Osteocyte (in vitro differentiated cells): Measurements from ENCODE around the gene SLC16A9. TPM values are rescaled to one million over a fixed set of nuclear protein-coding genes. Genes with fewer than 3 reads are reported as not detected.
"Not testable (repeated sequence)": the region's sequence is repeated elsewhere in the genome, so short reads cannot be mapped to it uniquely, and the experiment has no call there.

Experiments used
- DNase-seq: peaks from one replicate; pipeline ENCODE4 v3.0.0; 2021; ENCODE audit warnings: mixed read lengths; ENCODE audit not compliant: unreplicated experiment; ENCODE audit errors: extremely low spot score
- H3K27ac Mint-ChIP-seq: one replicate; pipeline ENCODE4 v1.8.0; 2021; ENCODE audit warnings: mild to moderate bottlenecking, mixed read lengths; ENCODE audit not compliant: unreplicated experiment
- H3K27me3 Mint-ChIP-seq: one replicate; pipeline ENCODE4 v1.8.0; 2021; ENCODE audit warnings: mixed read lengths; ENCODE audit not compliant: unreplicated experiment
- H3K36me3 Mint-ChIP-seq: one replicate; pipeline ENCODE4 v1.8.0; 2021; ENCODE audit warnings: mixed read lengths; ENCODE audit not compliant: unreplicated experiment
- H3K4me1 Mint-ChIP-seq: one replicate; pipeline ENCODE4 v1.8.0; 2021; ENCODE audit warnings: mixed read lengths; ENCODE audit not compliant: unreplicated experiment
- H3K4me3 Mint-ChIP-seq: one replicate; pipeline ENCODE4 v1.8.0; 2021; ENCODE audit warnings: mild to moderate bottlenecking, moderate library complexity, mixed read lengths; ENCODE audit not compliant: unreplicated experiment
- H3K9me3 Mint-ChIP-seq: one replicate; pipeline ENCODE4 v1.8.0; 2021; ENCODE audit warnings: mixed read lengths; ENCODE audit not compliant: unreplicated experiment
- CTCF ChIP-seq: fragments of 200-600 bp; sonication (generic); IDR thresholded peaks from 2 replicates; pipeline ENCODE4 v1.5.0; 2021; ENCODE audit warnings: antibody characterized with exemption, mild to moderate bottlenecking, moderate library complexity
- total RNA-seq: library from RNA; stranded (reverse); gene quantifications from 2 replicates; pipeline ENCODE4 v1.2.1, GENCODE V29; 2021

Gene SLC16A9
- total RNA-seq, 1 donor from 2014 or later: 0.32 TPM

- no peaks in the 10 kb centered on the region for H3K36me3 Mint-ChIP-seq
- no peaks in the 10 kb centered on the region for H3K4me1 Mint-ChIP-seq
- H3K9me3 Mint-ChIP-seq: peaks cover 3% of the 10 kb centered on the region
- no peak overlapping the region for H3K4me3 Mint-ChIP-seq
- no peak overlapping the region for H3K27ac Mint-ChIP-seq
- no peak for DNase-seq
- no peaks in the 10 kb centered on the region for H3K27me3 Mint-ChIP-seq
- no peak for TF ChIP-seq CTCF
Measured at GRCh38 chr10:59672150-59672875, 37.3 kb downstream of the SLC16A9 start.

GRCh38 chr10:59670269-59670668 lies 39.4 kb downstream of the SLC16A9 start:
- Mint-ChIP-seq H3K27ac (no peak overlapping the region), H3K9me3 (peaks cover 3% of the 10 kb centered on the region), H3K4me3 (no peak overlapping the region), H3K27me3 (no peaks in the 10 kb centered on the region), H3K4me1 (no peaks in the 10 kb centered on the region), H3K36me3 (no peaks in the 10 kb centered on the region)
- no peak for TF ChIP-seq CTCF
- no peak for DNase-seq

GRCh38 chr10:59668096-59668495 lies 41.6 kb downstream of the SLC16A9 start:
- H3K9me3 Mint-ChIP-seq: no peaks in the 10 kb centered on the region
- DNase-seq: no peak
- H3K36me3 Mint-ChIP-seq: no peaks in the 10 kb centered on the region
- TF ChIP-seq CTCF: no peak
- H3K4me1 Mint-ChIP-seq: no peaks in the 10 kb centered on the region
- no peaks in the 10 kb centered on the region for H3K27me3 Mint-ChIP-seq
- no peak overlapping the region for H3K4me3 Mint-ChIP-seq
- H3K27ac Mint-ChIP-seq: no peak overlapping the region

GRCh38 chr10:59666310-59666709 lies 43.3 kb downstream of the SLC16A9 start:
- Mint-ChIP-seq H3K27ac (no peak overlapping the region), H3K4me1 (no peaks in the 10 kb centered on the region)
- no peak for DNase-seq

GRCh38 chr10:59663213-59663612 lies 46.4 kb downstream of the SLC16A9 start:
- H3K4me1 Mint-ChIP-seq, H3K36me3 Mint-ChIP-seq, H3K27ac Mint-ChIP-seq, H3K27me3 Mint-ChIP-seq, DNase-seq, H3K4me3 Mint-ChIP-seq: not testable (repeated sequence)
- H3K9me3 Mint-ChIP-seq: peaks cover 10% of the 10 kb centered on the region

More at GRCh38 chr10:59666310-59666709, 43.3 kb downstream of the SLC16A9 start:
- Mint-ChIP-seq H3K36me3 (no peaks in the 10 kb centered on the region), H3K9me3 (no peaks in the 10 kb centered on the region), H3K27me3 (no peaks in the 10 kb centered on the region), H3K4me3 (no peak overlapping the region)
- TF ChIP-seq CTCF: no peak
